ENCODE measurements around the gene GATA2. TPM values are rescaled to one million over a fixed set of nuclear protein-coding genes. Genes with fewer than 3 reads are reported as not detected.
A peak's percentile ranks its signal among the peaks of the same experiment; 100 is the strongest.

GATA2 gene
- total RNA-seq, 1 donor from 2014 or later: 23.5 TPM

GRCh38 chr3:128490915-128491690, 1.9 kb downstream of the GATA2 start:
- DNase-seq (ENCODE audit: low spot score) (peak; percentile 46), ATAC-seq (no peak)
- intact Hi-C loops (cut with DNase I): no loop called here

DNA sequence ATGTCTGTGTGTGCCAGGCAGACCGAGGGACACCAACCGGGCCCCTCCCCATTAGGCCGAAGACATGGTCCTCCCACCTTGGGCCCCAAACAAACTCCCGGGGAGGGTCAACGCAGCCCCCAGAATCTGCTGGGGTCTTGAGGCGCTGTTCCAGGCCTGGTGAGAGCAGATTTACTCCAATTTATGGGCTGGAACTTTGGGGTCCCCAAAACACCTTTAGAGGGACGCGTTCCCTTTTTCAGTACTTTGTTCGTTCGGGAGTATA, 2.4 kb downstream of the GATA2 start:
- ATAC-seq: no peak
- intact Hi-C loops (cut with DNase I): no loop called here
- DNase-seq (ENCODE audit: low spot score): no peak

DNA sequence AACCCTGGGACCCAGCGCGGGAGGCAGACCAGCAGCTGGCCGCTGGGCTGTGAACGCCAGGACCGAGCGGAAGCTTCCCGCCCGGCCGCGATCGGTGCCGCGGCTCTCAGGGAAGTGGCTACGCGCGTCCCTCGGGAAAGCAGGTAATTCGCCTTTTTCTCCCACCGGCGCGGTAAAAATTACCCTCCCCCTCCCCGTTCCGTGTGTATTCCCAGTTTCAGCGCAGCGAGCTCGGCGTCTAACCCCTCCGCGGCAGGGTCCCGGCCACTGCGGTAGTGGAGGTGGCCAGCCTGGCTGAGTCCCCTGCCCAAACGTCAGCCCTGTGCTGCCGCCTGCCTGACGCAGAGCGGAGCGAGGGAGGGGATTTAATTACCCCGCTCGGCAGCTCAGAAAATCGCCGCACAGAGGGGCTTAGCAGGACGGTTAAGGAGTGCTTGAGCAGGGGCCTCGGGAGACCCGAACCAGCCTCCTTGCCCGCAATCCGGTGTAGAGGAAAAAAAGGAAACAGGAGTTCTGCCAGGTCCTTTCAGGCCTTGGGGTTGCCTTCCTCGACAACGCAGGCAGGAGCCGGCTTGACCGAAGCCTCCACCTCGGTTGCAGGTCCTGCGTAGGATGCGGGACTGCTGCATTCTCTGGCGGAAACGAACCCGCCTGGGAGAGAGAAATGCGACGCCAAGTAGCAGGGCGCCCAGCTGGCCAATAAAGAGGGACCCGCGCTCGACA, 2.9 kb downstream of the GATA2 start:
- intact Hi-C loops (cut with DNase I): no loop called here
- ATAC-seq (no peak), DNase-seq (ENCODE audit: low spot score) (peak; percentile 57)

GRCh38 chr3:128489674-128489926, 3.4 kb downstream of the GATA2 start:
- DNase-seq (ENCODE audit: low spot score) (no peak), ATAC-seq (no peak)
- intact Hi-C loops (cut with DNase I): no loop called here

- no peak for ATAC-seq
- intact Hi-C loops (cut with DNase I): no loop called here
- DNase-seq (ENCODE audit: low spot score): peak; percentile 62
Measured at GRCh38 chr3:128488991-128489673, 3.9 kb downstream of the GATA2 start.

DNA sequence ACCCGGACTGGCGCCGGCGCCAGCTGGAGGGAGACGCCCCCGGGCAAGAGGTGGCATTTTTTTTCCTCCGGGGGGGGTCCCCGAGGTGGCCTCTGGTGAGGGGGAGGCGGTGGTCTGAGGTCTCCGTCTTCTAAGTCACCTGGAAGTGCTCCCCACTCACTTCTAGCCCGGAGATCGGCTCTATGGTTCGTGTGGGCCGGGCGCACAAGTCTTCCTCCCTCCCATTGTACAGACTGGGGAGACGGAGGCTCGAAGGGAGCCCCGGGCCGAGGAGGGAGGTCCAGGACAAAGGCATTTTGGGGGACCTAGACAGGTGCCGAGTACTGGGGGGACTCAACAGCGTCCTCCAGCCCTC, 4.4 kb downstream of the GATA2 start:
- ATAC-seq: no peak
- peak; percentile 56 for DNase-seq (ENCODE audit: low spot score)
- intact Hi-C loops (cut with DNase I): no loop called here

DNA sequence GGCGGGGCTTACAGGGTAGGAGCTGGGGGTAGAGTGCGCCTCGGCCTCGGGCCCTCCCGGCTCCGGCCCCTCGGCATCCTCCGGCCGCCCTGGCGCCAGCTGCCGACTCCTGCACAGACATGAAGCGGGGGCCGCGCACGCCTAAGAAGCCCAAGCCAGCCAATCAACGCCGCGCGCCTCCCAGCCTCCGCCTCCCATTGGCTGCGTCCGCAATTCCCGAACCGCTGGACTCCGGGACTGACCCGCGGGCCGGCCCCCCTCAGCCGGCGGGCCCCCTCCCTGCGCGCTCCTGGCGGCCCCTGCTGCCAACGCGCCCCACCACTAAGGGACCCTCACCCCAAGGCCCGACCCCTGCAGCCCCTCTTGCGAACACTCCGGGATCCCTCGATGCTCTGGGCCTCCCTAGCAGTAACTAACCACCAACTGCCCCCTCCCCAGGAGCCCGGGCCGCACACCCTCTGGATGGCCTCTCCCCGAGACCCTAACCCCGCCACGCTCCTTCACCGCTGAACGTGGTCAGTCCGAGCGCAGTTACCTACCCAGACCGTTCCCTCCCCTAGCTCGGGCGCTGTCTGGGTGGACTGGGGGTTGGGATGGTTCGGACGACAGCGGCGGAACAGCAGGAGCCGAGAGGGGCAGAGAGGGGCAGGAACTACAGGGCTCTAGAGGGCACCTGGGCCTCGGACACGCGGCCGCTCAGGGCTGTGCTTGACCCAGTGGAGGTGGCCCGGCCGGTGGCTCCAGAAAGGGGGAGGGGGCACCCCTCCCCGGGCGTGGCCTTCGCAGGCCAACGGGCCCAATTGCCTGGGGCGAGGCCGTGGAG, 5.0 kb downstream of the GATA2 start:
- ATAC-seq (peak; percentile 73), DNase-seq (ENCODE audit: low spot score) (peak; percentile 80)
- intact Hi-C loops (cut with DNase I): no loop called here

DNA sequence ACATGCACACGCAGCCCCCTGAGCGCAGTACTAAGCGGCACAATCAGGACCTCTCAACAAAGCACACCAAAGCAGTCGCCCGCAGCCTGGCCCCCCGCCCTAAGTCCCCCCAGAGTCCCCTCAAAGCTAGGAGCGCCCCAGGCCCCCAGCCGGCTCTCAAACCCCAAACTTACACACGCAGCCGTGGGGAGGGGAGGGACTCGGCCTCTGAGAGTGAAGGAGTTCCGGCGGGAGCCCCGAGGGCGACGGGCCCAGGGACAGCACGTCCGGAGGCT, 5.5 kb downstream of the GATA2 start:
- ATAC-seq (no peak), DNase-seq (ENCODE audit: low spot score) (no peak)
- intact Hi-C loops (cut with DNase I): no loop called here

DNA sequence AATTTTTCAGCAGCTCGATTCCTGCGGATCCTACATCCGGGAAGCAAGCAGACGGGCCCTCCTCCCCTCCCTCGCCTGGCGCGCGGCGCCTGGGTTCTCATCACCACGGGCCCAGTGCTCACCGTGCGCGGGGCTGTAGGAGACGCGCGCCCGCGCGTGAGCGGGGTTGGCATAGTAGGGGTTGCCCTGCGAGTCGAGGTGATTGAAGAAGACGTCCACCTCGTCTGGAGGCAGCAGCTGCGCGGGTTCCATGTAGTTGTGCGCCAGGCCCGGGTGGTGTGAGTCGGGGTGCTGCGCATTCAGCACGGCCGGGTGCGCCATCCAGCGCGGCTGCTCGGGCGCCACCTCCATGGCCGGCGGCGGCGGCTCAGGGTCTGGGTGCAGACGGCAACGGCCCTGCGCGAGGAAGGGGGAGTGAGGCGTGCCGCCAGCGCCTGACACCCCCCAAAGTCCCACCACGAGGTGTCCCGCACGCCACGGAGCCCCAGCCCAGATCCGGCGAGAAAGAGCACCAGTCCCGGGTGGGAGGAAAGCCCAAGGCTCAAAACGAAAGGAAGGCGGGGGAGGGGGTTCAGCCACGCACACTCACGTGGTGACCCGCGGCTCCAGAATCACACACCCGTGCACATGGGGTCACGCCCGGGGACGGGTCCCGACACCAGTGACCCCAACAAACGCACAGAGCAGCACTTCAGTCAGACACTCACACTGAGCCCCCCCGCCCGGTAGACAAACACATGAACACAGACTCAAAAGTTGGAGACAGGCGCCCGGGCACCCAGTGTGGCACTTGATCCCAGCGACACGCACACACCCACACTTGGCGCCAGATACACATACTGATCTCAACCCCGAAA, 6.1 kb downstream of the GATA2 start:
- ATAC-seq: peak; percentile 16
- intact Hi-C loops (cut with DNase I): no loop called here
- DNase-seq (ENCODE audit: low spot score): no peak

GRCh38 chr3:128486205-128486628, 6.8 kb downstream of the GATA2 start:
- DNase-seq (ENCODE audit: low spot score) (no peak), ATAC-seq (no peak)
- intact Hi-C loops (cut with DNase I): no loop called here

DNA sequence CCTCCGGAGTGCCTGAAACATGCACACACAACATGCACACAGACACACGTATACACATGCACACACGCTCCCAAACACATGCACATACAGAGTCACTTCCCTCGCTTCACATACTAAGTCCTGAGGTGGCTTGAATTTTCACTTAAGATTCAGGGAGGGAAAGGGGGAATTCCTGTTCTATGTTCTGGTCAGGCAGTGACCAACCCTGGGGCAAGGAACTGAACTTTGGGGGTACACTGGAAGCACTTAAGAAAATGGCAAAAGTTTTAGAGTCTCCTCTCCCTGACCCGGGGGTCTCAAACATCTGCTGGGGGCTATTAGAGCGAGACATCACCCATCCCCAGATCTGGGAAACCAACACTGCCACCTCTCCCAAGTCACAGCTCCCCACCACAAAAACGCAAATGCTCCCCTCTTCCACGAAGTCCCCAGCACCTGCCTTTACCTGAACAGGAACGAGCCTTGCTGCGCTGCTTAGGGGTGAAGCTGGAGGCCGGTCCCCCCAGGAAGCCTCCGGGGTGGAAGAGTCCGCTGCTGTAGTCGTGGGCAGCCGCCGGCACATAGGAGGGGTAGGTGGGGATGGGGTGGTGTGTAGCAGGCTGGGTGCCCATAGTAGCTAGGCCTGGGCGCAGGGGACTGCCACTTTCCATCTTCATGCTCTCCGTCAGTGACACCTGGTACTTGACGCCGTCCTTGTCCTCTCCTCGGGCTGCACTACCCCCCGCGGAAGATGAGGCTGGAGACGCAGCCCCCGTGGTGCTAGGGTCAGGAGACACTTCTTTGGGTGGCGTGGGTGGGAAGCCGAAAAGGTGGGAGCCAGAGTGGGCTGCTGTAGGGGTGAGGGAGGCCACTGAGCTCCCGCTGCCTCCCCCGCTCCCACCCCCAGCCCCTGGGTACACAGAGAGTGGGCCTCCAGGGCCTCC, 7.5 kb downstream of the GATA2 start:
- intact Hi-C loops (cut with DNase I): no loop called here
- ATAC-seq: no peak
- no peak for DNase-seq (ENCODE audit: low spot score)

GRCh38 chr3:128484404-128485281, 8.4 kb downstream of the GATA2 start:
- intact Hi-C loops (cut with DNase I): no loop called here
- no peak for DNase-seq (ENCODE audit: low spot score)
- no peak for ATAC-seq

DNA sequence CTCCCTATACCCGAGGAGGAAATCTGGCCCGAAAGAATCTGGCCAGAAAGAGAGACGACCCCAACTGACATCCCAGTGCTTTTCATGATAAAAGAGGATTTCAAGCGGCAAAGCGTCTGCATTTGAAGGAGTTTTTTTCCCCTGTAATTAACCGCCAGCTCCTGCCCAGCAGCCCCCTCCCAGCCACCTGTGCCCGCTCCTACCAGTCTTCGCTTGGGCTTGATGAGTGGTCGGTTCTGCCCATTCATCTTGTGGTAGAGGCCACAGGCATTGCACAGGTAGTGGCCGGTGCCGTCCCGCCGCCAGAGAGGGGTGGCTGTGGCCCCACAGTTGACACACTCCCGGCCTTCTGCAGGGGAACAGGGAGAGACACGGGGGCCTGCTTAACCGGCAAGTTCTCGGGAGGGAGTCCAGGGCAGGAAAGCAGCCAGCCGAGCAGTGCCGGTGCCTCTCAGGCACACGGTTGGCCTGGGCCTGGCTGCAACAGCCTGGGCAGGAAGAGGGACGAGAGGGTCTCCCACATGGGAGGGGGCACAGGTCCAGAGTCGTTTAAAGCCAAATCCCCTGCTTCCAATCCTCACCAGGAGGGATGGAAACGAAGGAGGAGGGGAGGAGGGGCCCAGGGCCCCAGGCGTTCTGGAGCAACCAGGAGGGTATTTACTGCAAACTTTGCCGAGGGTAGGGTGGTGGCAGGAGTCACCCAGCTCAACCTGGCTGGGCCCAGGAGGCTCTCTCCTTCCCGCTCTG, 9.2 kb downstream of the GATA2 start:
- ATAC-seq (no peak), DNase-seq (ENCODE audit: low spot score) (no peak)
- intact Hi-C loops (cut with DNase I): no loop called here

DNA sequence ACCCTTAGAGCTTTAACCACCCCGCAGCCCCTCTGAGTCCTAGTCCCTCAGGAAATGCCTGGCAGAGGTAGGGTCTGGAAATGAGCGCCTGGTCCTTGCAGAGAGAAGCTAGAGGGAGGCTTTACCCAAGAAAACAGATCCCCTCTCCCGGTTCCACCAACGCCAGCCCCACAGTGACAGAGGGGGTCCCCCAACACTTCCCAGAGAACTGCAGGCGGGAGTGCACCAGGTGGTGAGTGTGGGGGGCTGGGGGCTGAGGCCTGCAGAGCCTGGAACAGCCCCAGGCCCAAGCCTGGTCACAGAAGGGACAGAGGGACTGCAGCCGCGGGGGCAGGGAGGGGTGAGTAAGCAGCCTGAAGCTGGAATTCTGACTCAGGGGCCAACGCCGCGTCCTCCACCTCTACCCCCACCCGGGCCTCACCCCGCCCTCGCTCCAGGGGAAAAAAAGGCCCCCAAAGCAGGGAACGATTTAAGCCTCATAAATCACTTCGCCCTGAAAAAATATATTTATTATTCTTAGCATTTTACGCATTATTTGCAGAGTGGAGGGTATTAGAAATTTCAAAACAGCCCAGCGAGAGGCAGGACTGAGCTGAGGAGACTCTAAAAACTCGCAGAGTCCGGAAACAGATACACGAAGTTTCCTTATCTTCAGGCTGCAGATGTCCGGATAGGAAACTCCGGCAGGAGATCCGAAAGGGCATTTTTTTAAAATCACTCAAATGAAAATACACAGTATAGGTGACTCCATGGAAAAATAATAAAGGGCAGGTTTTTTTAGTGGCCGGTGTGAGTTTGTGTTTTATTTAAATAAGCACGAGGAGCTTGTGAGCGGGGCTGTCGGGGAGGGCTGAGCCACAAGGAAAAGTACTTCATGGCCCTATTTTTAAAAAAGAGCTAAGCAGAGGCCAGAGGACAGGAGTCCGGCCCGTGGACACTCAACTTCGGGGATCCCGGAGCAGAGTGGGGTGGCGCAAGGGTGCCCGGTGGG, 10.0 kb downstream of the GATA2 start:
- intact Hi-C loops (cut with DNase I): no loop called here
- DNase-seq (ENCODE audit: low spot score) (no peak), ATAC-seq (peak; percentile 23)

- ATAC-seq: no peak
- intact Hi-C loops (cut with DNase I): no loop called here
- no peak for DNase-seq (ENCODE audit: low spot score)
Measured at GRCh38 chr3:128482175-128482574, 10.8 kb downstream of the GATA2 start.

Measured in sciatic nerve (tissue), 2 donors.